ENCODE measurements around the gene PRKCE.

The PRKCE gene

GRCh38 chr2:45729753-45730512, 78.5 kb downstream of the PRKCE start:
- no peak for DNase-seq

- DNase-seq, result no peak
Measured at GRCh38 chr2:45731141-45731540, 79.7 kb downstream of the PRKCE start.

- DNase-seq, result no peak
Measured at GRCh38 chr2:45732436-45732835, 81.0 kb downstream of the PRKCE start.

GRCh38 chr2:45732946-45733345, 81.5 kb downstream of the PRKCE start:
- DNase-seq, result no peak

- DNase-seq, result no peak
Measured at GRCh38 chr2:45734336-45734735, 82.9 kb downstream of the PRKCE start.

GRCh38 chr2:45734952-45735351, 83.5 kb downstream of the PRKCE start:
- no peak for DNase-seq

- no peak for DNase-seq
Measured at GRCh38 chr2:45736757-45737704, 85.6 kb downstream of the PRKCE start.

GRCh38 chr2:45739796-45740485, 88.5 kb downstream of the PRKCE start:
- peak; percentile 14 for DNase-seq

GRCh38 chr2:45741161-45741850, 89.8 kb downstream of the PRKCE start:
- DNase-seq, result peak; percentile 21

GRCh38 chr2:45743531-45744396, 92.3 kb downstream of the PRKCE start:
- no peak for DNase-seq

- peak; percentile 32 for DNase-seq
Measured at GRCh38 chr2:45745231-45745630, 93.8 kb downstream of the PRKCE start.

- DNase-seq, result no peak
Measured at GRCh38 chr2:45746888-45747287, 95.4 kb downstream of the PRKCE start.

GRCh38 chr2:45747363-45747762, 95.9 kb downstream of the PRKCE start:
- DNase-seq, result no peak

- no peak for DNase-seq
Measured at GRCh38 chr2:45748239-45748638, 96.8 kb downstream of the PRKCE start.

GRCh38 chr2:45750001-45750400, 98.5 kb downstream of the PRKCE start:
- no peak for DNase-seq

GRCh38 chr2:45750484-45750883, 99.0 kb downstream of the PRKCE start:
- no peak for DNase-seq

- DNase-seq, result no peak
Measured at GRCh38 chr2:45753381-45753780, 101.9 kb downstream of the PRKCE start.

- DNase-seq, result peak; percentile 34
Measured at GRCh38 chr2:45754131-45755010, 102.9 kb downstream of the PRKCE start.

GRCh38 chr2:45755585-45756335, 104.3 kb downstream of the PRKCE start:
- no peak for DNase-seq

- DNase-seq, result no peak
Measured at GRCh38 chr2:45758018-45758417, 106.5 kb downstream of the PRKCE start.

All from NCI-H2171 treated with DMSO at 0.1 percent for 48 hours (cell line).